Measurements from ENCODE around the gene MPPE1. TPM values are rescaled to one million over a fixed set of nuclear protein-coding genes. Genes with fewer than 3 reads are reported as not detected.

The MPPE1 gene
- total and polyA plus RNA-seq, 9 of the 15 experiments (the other 6 are each of a cell fraction or from before 2014, with no cell fraction given) = 10.7 to 19.5 (median 13.3) TPM

GRCh38 chr18:11851146-11851805 is 56.8 kb downstream of the MPPE1 start, which contains the start of gene CHMP1B (continued):
- TF ChIP-seq BRF2 (IDR thresholded peaks at IDR 0.05; ENCODE audit: borderline replicate concordance, insufficient read depth, insufficient read length) (no peak), ZNF780A (CRISPR knock-in tag; IDR thresholded peaks at IDR 0.05) (no peak), LEF1 (IDR thresholded peaks at IDR 0.05) (no peak), E2F1 (CRISPR knock-in tag; IDR thresholded peaks at IDR 0.05) (0 out of 2 replicates have a peak, but pooled peaks have one; percentile 43), FOXJ3 (CRISPR knock-in tag; IDR thresholded peaks at IDR 0.05) (no peak), CREM (IDR thresholded peaks at IDR 0.05; ENCODE audit: low read depth) (peak; percentile 99), MEIS2 (IDR thresholded peaks at IDR 0.05; ENCODE audit: partially characterized antibody) (peak; percentile 46), REST (IDR thresholded peaks at IDR 0.05; ENCODE audit: borderline replicate concordance) (no peak), REST (CRISPR knock-in tag; IDR thresholded peaks at IDR 0.05; ENCODE audit: low read depth) (no peak; the same call in 1 of the 2 replicates), RBM14 (IDR thresholded peaks at IDR 0.05; ENCODE audit: borderline replicate concordance, insufficient read depth, low read depth, low read length) (no peak), KDM2B (CRISPR knock-in tag; IDR thresholded peaks at IDR 0.05) (peak; percentile 76; the same call in 1 of the 2 replicates), ZNF778 (CRISPR knock-in tag; IDR thresholded peaks at IDR 0.05) (no peak), ZNF79 (CRISPR knock-in tag; IDR thresholded peaks at IDR 0.05; ENCODE audit: low read depth) (no peak), ZNF561 (CRISPR knock-in tag; conservative IDR thresholded peaks at IDR 0.05) (no peak), EP400 (IDR thresholded peaks at IDR 0.05) (peak; percentile 75), ZFP30 (CRISPR knock-in tag; IDR thresholded peaks at IDR 0.05; ENCODE audit: borderline replicate concordance) (no peak)
